IMR-90 (cell line): ENCODE measurements around the gene TMEM168. TPM values are rescaled to one million over a fixed set of nuclear protein-coding genes. Genes with fewer than 3 reads are reported as not detected.
A peak's percentile ranks its signal among the peaks of the same experiment; 100 is the strongest.

Source experiments
- ATAC-seq: fragments of 200-7000 bp; cut with Tn5 transposase; 2 replicates; pipeline ENCODE4 v1.9.1; 2020; ENCODE audit warnings: low read depth, mild to moderate bottlenecking, moderate library complexity
- Bru-seq: library from RNA; stranded (reverse); fragments of 400-500 nt; gene quantifications from one replicate; lab custom pipeline; 2021; lab: Mats Ljungman, UMichigan
- BruChase-seq, 2 experiments: library from RNA; stranded (reverse); fragments of 400-500 nt; gene quantifications; one replicate each; lab custom pipeline; 2021; lab: Mats Ljungman, UMichigan
- BruUV-seq: library from RNA; stranded (reverse); fragments of 400-500 nt; replicated peaks from 2 replicates; lab custom pipeline; 2021; lab: Mats Ljungman, UMichigan
- CTCF ChIA-PET: fragments of 300-600 bp; formaldehyde crosslinking; extraction: SDS; loops from one replicate; lab custom pipeline; 2021; ENCODE audit warnings: antibody characterized with exemption; lab: Yijun Ruan, JAX
- POLR2A ChIA-PET: fragments of 300-600 bp; sonication (Branson Sonifier 250); formaldehyde crosslinking; loops from one replicate; lab custom pipeline; 2022; ENCODE audit warnings: antibody characterized with exemption; ENCODE audit not compliant: unreplicated experiment; lab: Charles Lee
- DNase-seq: peaks from one replicate; pipeline ENCODE4 v3.0.0; 2013
- H2AFZ ChIP-seq: replicated peaks from 2 replicates; pipeline ENCODE3; 2013; ENCODE audit warnings: low read length, mild to moderate bottlenecking; ENCODE audit not compliant: poor library complexity
- H2AK5ac ChIP-seq: 2 replicates; pipeline ENCODE4 v1.6.1; 2013; ENCODE audit warnings: low read depth, low read length, inconsistent platforms
- H2AK9ac ChIP-seq: replicated peaks from 2 replicates; pipeline ENCODE3; 2013; ENCODE audit warnings: mild to moderate bottlenecking, low read depth, low read length, moderate library complexity; ENCODE audit not compliant: poor library complexity
- H2BK120ac ChIP-seq: 2 replicates; pipeline ENCODE4 v1.6.1; 2013; ENCODE audit warnings: low read depth, low read length, inconsistent platforms
- H2BK15ac ChIP-seq: 3 replicates; pipeline ENCODE4 v1.6.1; 2013; ENCODE audit warnings: low read depth, low read length, inconsistent platforms
- H2BK20ac ChIP-seq: 2 replicates; pipeline ENCODE4 v1.6.1; 2013; ENCODE audit warnings: low read depth, mild to moderate bottlenecking, inconsistent platforms, low read length, moderate library complexity
- H2BK5ac ChIP-seq: 2 replicates; pipeline ENCODE4 v1.6.1; 2013; ENCODE audit warnings: mild to moderate bottlenecking, low read depth, low read length, inconsistent platforms; ENCODE audit not compliant: poor library complexity, severe bottlenecking
- H3K14ac ChIP-seq: replicated peaks from 2 replicates; pipeline ENCODE4 v1.6.1; 2013; ENCODE audit warnings: low read depth, low read length, inconsistent platforms
- H3K18ac ChIP-seq: 2 replicates; pipeline ENCODE4 v1.6.1; 2013; ENCODE audit warnings: low read depth, low read length, control low read depth
- H3K23ac ChIP-seq: 2 replicates; pipeline ENCODE4 v1.6.1; 2013; ENCODE audit warnings: low read depth, low read length, inconsistent platforms
- H3K27ac ChIP-seq: 2 replicates; pipeline ENCODE4 v1.5.1; 2013; ENCODE audit warnings: mild to moderate bottlenecking, control low read depth, low read length; ENCODE audit not compliant: insufficient read depth
- H3K27me3 ChIP-seq: 2 replicates; pipeline ENCODE4 v1.6.1; 2013; ENCODE audit warnings: low read length; ENCODE audit not compliant: control insufficient read depth, insufficient read depth
- H3K36me3 ChIP-seq: 2 replicates; pipeline ENCODE4 v1.6.1; 2013; ENCODE audit warnings: low read length, mixed read lengths; ENCODE audit not compliant: control insufficient read depth, insufficient read depth
- H3K4ac ChIP-seq: 2 replicates; pipeline ENCODE4 v1.6.1; 2013; ENCODE audit warnings: low read depth, low read length, inconsistent platforms
- H3K4me1 ChIP-seq: 2 replicates; pipeline ENCODE4 v1.6.1; 2013; ENCODE audit warnings: low read length, mixed read lengths; ENCODE audit not compliant: control insufficient read depth, insufficient read depth
- H3K4me2 ChIP-seq: 2 replicates; pipeline ENCODE4 v1.6.1; 2013; ENCODE audit warnings: low read depth, mild to moderate bottlenecking, control low read depth, low read length, moderate library complexity
- H3K4me3 ChIP-seq: 2 replicates; pipeline ENCODE4 v1.5.1; 2013; ENCODE audit warnings: low read depth, mild to moderate bottlenecking, control low read depth, low read length, moderate library complexity; ENCODE audit not compliant: insufficient read depth
- H3K56ac ChIP-seq: 2 replicates; pipeline ENCODE4 v1.6.1; 2013; ENCODE audit warnings: low read length, inconsistent platforms; ENCODE audit not compliant: insufficient read depth; ENCODE audit errors: extremely low read depth
- H3K79me1 ChIP-seq, 2 experiments: 2 replicates each; pipeline ENCODE4 v1.6.1; 2013; ENCODE audit warnings: low read length in 2 of 2, inconsistent platforms in 1 of 2, low read depth in 1 of 2
- H3K9ac ChIP-seq: 2 replicates; pipeline ENCODE4 v1.6.1; 2013; ENCODE audit warnings: low read depth, low read length, control low read depth
- H3K9me1 ChIP-seq: 2 replicates; pipeline ENCODE4 v1.6.1; 2013; ENCODE audit warnings: low read length, inconsistent platforms; ENCODE audit not compliant: insufficient read depth
- H3K9me3 ChIP-seq: 2 replicates; pipeline ENCODE4 v1.6.1; 2013; ENCODE audit warnings: low read length; ENCODE audit not compliant: control insufficient read depth, insufficient read depth
- H4K20me1 ChIP-seq: 2 replicates; pipeline ENCODE4 v1.6.1; 2013; ENCODE audit warnings: low read length, inconsistent platforms; ENCODE audit not compliant: insufficient read depth
- H4K5ac ChIP-seq: 2 replicates; pipeline ENCODE4 v1.6.1; 2013; ENCODE audit warnings: mild to moderate bottlenecking, low read depth, low read length, control low read depth
- H4K8ac ChIP-seq, 2 experiments: 2 replicates each; pipeline ENCODE4 v1.6.1; 2013; ENCODE audit warnings: low read depth in 2 of 2, low read length in 2 of 2, control low read depth in 1 of 2, inconsistent platforms in 1 of 2
- H4K91ac ChIP-seq: 2 replicates; pipeline ENCODE4 v1.6.1; 2013; ENCODE audit warnings: low read depth, low read length, inconsistent platforms; ENCODE audit not compliant: insufficient read depth
- BHLHE40 ChIP-seq: fragments of 150-350 bp; IDR thresholded peaks from 2 replicates; pipeline ENCODE4 v1.6.1; 2016; ENCODE audit warnings: mild to moderate bottlenecking, low read depth, low read length
- CEBPB ChIP-seq: IDR thresholded peaks from 2 replicates; pipeline ENCODE4 v1.6.1; 2012; ENCODE audit warnings: low read depth, low read length, improper control_type of control experiment
- FOS ChIP-seq: fragments of 150-350 bp; IDR thresholded peaks from 2 replicates; pipeline ENCODE4 v1.6.1; 2016; ENCODE audit warnings: low read depth, low read length
- MAFK ChIP-seq: IDR thresholded peaks from 2 replicates; pipeline ENCODE4 v1.6.1; 2012; ENCODE audit warnings: low read depth, low read length, improper control_type of control experiment
- MAZ ChIP-seq: IDR thresholded peaks from 2 replicates; pipeline ENCODE4 v1.6.1; 2012; ENCODE audit warnings: low read depth, mild to moderate bottlenecking, low read length, improper control_type of control experiment, moderate library complexity, borderline replicate concordance
- MXI1 ChIP-seq: IDR thresholded peaks from 2 replicates; pipeline ENCODE4 v1.6.1; 2012; ENCODE audit warnings: low read depth, mild to moderate bottlenecking, low read length, moderate library complexity, borderline replicate concordance
- POLR2A ChIP-seq: IDR thresholded peaks from 2 replicates; pipeline ENCODE4 v1.6.1; 2012; ENCODE audit warnings: mild to moderate bottlenecking, low read depth, low read length
- RCOR1 ChIP-seq: IDR thresholded peaks from 2 replicates; pipeline ENCODE4 v1.6.1; 2012; ENCODE audit warnings: mild to moderate bottlenecking, low read length, improper control_type of control experiment; ENCODE audit not compliant: insufficient replicate concordance
- SMC3 ChIP-seq: fragments of 150-350 bp; IDR thresholded peaks from 2 replicates; pipeline ENCODE4 v1.6.1; 2016; ENCODE audit warnings: low read depth, mild to moderate bottlenecking, antibody characterized with exemption, low read length, moderate library complexity
- WGBS, 2 experiments: methylation state at CpG; one replicate each; pipeline versions ENCODE4 v1.1.5 to v1.1.7; 2013; ENCODE audit warnings: missing lambda C conversion rate in 2 of 2; ENCODE audit not compliant: insufficient read length in 1 of 2; ENCODE audit errors: extremely low coverage in 2 of 2; 5-methylcytosine and 5-hydroxymethylcytosine counted together
- dilution Hi-C: fragments of 300-500 bp; cut with HindIII; formaldehyde crosslinking; loops from one replicate; pipeline ENCODE4 v1.14.3; 2018; ENCODE audit warnings: low sequenced_read_pairs; ENCODE audit not compliant: unreplicated experiment
- in situ Hi-C: fragments of 300-500 bp; cut with MboI; formaldehyde crosslinking; loops from 3 replicates; pipeline ENCODE4 v1.14.3; 2019; ENCODE audit warnings: low sequenced_read_pairs, inconsistent platforms, mixed read lengths
- intact Hi-C: fragments of 100-400 bp; cut with micrococcal nuclease; formaldehyde crosslinking; loops from 2 replicates; pipeline ENCODE4 v1.10.0; 2022
- long read RNA-seq: library from polyadenylated mRNA; unstranded; transcript quantifications from one replicate; pipeline ENCODE4 v2.0.0, GENCODE V29; 2021; ENCODE audit not compliant: unreplicated experiment
- polyA plus RNA-seq, 3 experiments: library from polyadenylated mRNA; depleted of rRNA; stranded (reverse); fragments of >200 nt; gene quantifications; 2 replicates each; pipeline ENCODE4 v1.2.3, GENCODE V29; 2012; ENCODE audit warnings: low replicate concordance in 1 of 3
- total RNA-seq: library from RNA; depleted of rRNA; stranded (reverse); fragments of >200 nt; gene quantifications from 2 replicates; pipeline ENCODE4 v1.2.3, GENCODE V29; 2012; rRNA removed
- TF ChIP-seq, protein P1 (sequence below): fragments of 150-350 bp; IDR thresholded peaks from 2 replicates; pipeline ENCODE4 v1.6.1; 2016; ENCODE audit warnings: low read depth, mild to moderate bottlenecking, low read length, moderate library complexity, borderline replicate concordance

The TMEM168 gene
- total RNA-seq = 22.9 and 26.1 TPM in 2 replicates
- 14.7 and 17.7 TPM in 2 replicates for polyA plus RNA-seq (2012; rRNA removed)
- polyA plus RNA-seq (2012; cell fraction: cytosol; rRNA removed) = 3.0 and 7.7 TPM in 2 replicates
- 5.8 and 56.3 TPM in 2 replicates for polyA plus RNA-seq (2012; cell fraction: nucleus; rRNA removed; ENCODE audit: low replicate concordance)
- percentile 81 among the genes with signal in this experiment for Bru-seq, nascent RNA
- percentile 90 among the genes with signal in this experiment for BruChase-seq, experiment 1, labeled RNA remaining after a 6-hour chase
- percentile 97 among the genes with signal in this experiment for BruChase-seq, experiment 2, labeled RNA remaining after a 2-hour chase
- long read RNA-seq, full-length matches to known transcripts = 43 of 63 reads
- long read RNA-seq, partial matches to known transcripts = 1 of 63 reads
- long read RNA-seq, other reads (novel, unspliced or antisense) = 19 of 63 reads

DNA sequence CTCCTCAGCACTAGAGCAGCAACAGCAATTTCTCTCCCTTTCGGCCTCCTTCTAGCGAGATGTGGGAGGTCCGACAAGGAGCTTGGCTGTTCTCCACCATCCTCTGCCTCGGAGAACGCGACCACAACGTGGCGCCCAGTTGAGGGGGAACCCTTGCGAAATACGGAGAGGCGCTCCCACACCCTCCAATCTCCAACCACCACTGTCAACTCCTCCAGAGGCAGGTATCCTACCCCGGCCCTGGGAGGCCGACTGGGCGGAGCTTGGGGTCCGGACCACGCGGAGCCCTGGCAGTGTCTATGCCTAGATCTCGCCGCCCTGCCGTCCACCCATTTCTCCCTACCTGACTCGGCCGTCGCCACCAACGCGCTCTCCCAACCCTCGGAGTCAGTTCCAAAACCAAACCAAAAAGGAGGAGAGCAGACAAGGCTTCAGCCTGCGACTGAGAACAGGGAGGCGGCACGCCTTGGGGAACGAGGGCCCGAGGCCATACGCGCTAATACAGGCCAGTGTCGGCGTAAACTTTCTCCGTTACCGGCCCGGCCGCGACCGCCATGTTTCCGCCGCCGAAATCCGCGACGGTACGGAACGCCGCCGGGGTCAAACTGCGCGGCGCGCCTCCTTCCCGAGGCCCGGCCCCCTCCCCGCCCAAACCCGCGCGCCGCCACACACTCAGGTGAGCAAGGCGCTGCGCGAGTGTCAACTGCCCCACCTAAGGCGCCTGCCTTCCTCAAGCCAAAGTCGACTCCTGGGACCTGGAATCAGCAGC is at the start of gene TMEM168:
Gene TMEM168, minus strand, starts transcription at position 577 of the 769 bp plus-strand sequence. CDS start 5,568 bp downstream, outside the sequence.
- Histone ChIP-seq H3K4me3 (peak within 1 kb of the TSS; percentile 89), H3K23ac (peak within 1 kb of the TSS; percentile 85), H3K79me1 (peaks cover 15 to 23% of the 10 kb centered on the region in 2 experiments), H3K27ac (peak within 1 kb of the TSS; percentile 95), H3K18ac (peak within 1 kb of the TSS; percentile 89), H3K56ac (peak within 1 kb of the TSS; percentile 80), H4K5ac (peak within 1 kb of the TSS; percentile 98), H3K27me3 (no peaks in the 10 kb centered on the region), H2BK120ac (peak within 1 kb of the TSS; percentile 90), H2BK5ac (peak within 1 kb of the TSS; percentile 77), H3K14ac (peak within 1 kb of the TSS; percentile 94), H4K8ac (peak within 1 kb of the TSS; percentile 95 to 99), H3K9me3 (no peaks in the 10 kb centered on the region), H3K9me1 (no peaks in the 10 kb centered on the region), H3K4ac (peak within 1 kb of the TSS; percentile 95), H3K36me3 (no peaks in the 10 kb centered on the region), H2AK5ac (peak within 1 kb of the TSS; percentile 6; the same call in 1 of the 2 replicates), H3K4me2 (peak within 1 kb of the TSS; percentile 89), H3K9ac (peak within 1 kb of the TSS; percentile 94), H4K20me1 (no peaks in the 10 kb centered on the region), H2AFZ (peak within 1 kb of the TSS; percentile 94), H4K91ac (peak within 1 kb of the TSS; percentile 99), H2BK20ac (peak within 1 kb of the TSS; percentile 44), H2BK15ac (peak within 1 kb of the TSS; percentile 89; the same call in 2 of the 3 replicates), H2AK9ac (peak within 1 kb of the TSS; percentile 67), H3K4me1 (no peaks in the 10 kb centered on the region)
- intact Hi-C loops = loop anchor here (5.0 kb wide), 1 partner anchor 197 kb away; no protein-coding TSS in a partner anchor
- ATAC-seq = peak; percentile 92
- peak; percentile 76 for DNase-seq
- TF ChIP-seq POLR2A = peak; percentile 72
- TF ChIP-seq MXI1 = peak; percentile 75; the same call in 1 of the 2 replicates
- no peak for TF ChIP-seq MAFK
- TF ChIP-seq BHLHE40 = no peak
- TF ChIP-seq RCOR1 = no peak
- peak; percentile 80; the same call in 1 of the 2 replicates for TF ChIP-seq MAZ
- no peak for TF ChIP-seq FOS
- TF ChIP-seq, protein P1, sequence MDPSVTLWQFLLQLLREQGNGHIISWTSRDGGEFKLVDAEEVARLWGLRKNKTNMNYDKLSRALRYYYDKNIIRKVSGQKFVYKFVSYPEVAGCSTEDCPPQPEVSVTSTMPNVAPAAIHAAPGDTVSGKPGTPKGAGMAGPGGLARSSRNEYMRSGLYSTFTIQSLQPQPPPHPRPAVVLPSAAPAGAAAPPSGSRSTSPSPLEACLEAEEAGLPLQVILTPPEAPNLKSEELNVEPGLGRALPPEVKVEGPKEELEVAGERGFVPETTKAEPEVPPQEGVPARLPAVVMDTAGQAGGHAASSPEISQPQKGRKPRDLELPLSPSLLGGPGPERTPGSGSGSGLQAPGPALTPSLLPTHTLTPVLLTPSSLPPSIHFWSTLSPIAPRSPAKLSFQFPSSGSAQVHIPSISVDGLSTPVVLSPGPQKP = no peak
- no peak for TF ChIP-seq SMC3
- TF ChIP-seq CEBPB = peak; percentile 94
- WGBS, 2 experiments = 3% methylated on average over 28 of the region's 67 CpGs; no CpG with 5 or more reads in 1 of the 2 experiments
- ChIA-PET POLR2A (interaction anchor here (0.5 to 0.8 kb wide), 2 partner anchors 10 to 94 kb away, joined by 3 to 6 read pairs; no protein-coding TSS in a partner anchor), CTCF (no interaction called here)
- dilution Hi-C loops = no loop called here
- no TSS peak for BruUV-seq
- in situ Hi-C loops = no loop called here
